T-helper 1 cell treated with Interleukin-12 subunit alpha and Interleukin-12 subunit beta and Interleukin-4 antibody, amounts not matched to agents 30 μg/mL and 1 μg/mL, for 36 hours (primary cell): ENCODE measurements around the gene KIN.
A peak's percentile ranks its signal among the peaks of the same experiment; 100 is the strongest.
"Not testable (repeated sequence)": the region's sequence is repeated elsewhere in the genome, so short reads cannot be mapped to it uniquely, and the experiment has no call there.

ENCODE experiments used
- H3K27ac Mint-ChIP-seq: one replicate; pipeline ENCODE4 v1.8.0; 2021; ENCODE audit warnings: mild to moderate bottlenecking, mixed read lengths
- H3K27me3 Mint-ChIP-seq: one replicate; pipeline ENCODE4 v1.8.0; 2021; ENCODE audit warnings: low read depth, mixed read lengths
- H3K36me3 Mint-ChIP-seq: one replicate; pipeline ENCODE4 v1.8.0; 2021; ENCODE audit warnings: low read depth, mixed read lengths
- H3K4me1 Mint-ChIP-seq: one replicate; pipeline ENCODE4 v1.8.0; 2021; ENCODE audit warnings: low read depth, mixed read lengths
- H3K4me3 Mint-ChIP-seq: one replicate; pipeline ENCODE4 v1.8.0; 2021; ENCODE audit warnings: mild to moderate bottlenecking, moderate library complexity, mixed read lengths
- H3K9me3 Mint-ChIP-seq: one replicate; pipeline ENCODE4 v1.8.0; 2021; ENCODE audit warnings: mixed read lengths

The KIN gene

DNA sequence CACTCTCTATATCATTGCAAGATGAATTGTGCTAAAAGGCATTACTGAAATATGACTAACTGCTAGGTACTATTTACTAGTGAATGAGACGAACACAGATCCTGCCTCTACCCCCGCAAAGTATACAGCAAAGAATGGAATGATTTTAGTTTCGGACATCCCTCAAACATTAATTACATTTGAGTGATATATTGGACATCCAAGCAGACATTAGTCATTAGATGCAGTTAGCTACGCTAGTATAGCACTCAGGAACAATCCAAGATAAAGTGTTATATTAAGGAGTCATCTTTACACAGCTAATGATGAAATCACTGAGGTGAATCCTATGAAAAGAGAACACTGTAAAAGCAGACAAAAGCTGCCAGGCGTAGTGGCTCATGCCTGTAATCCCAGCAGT, 23.2 kb upstream of the KIN start:
- Mint-ChIP-seq H3K36me3 (peaks cover 4% of the 10 kb centered on the region), H3K4me3 (no peak overlapping the region), H3K4me1 (no peaks in the 10 kb centered on the region), H3K27me3 (peaks cover 9% of the 10 kb centered on the region), H3K9me3 (no peaks in the 10 kb centered on the region), H3K27ac (no peak overlapping the region)

- Mint-ChIP-seq H3K36me3 (peaks cover 4% of the 10 kb centered on the region), H3K27ac (no peak overlapping the region), H3K9me3 (no peaks in the 10 kb centered on the region), H3K27me3 (peaks cover 5% of the 10 kb centered on the region), H3K4me3 (no peak overlapping the region), H3K4me1 (no peaks in the 10 kb centered on the region)
These were observed 22.6 kb upstream of the KIN start for GRCh38 chr10:7810443-7810842.

- Mint-ChIP-seq H3K4me3 (no peak overlapping the region), H3K4me1 (no peaks in the 10 kb centered on the region), H3K36me3 (peaks cover 17% of the 10 kb centered on the region), H3K27ac (no peak overlapping the region), H3K27me3 (peaks cover 4% of the 10 kb centered on the region), H3K9me3 (no peaks in the 10 kb centered on the region)
These were observed 21.0 kb upstream of the KIN start for GRCh38 chr10:7808686-7809267.

DNA sequence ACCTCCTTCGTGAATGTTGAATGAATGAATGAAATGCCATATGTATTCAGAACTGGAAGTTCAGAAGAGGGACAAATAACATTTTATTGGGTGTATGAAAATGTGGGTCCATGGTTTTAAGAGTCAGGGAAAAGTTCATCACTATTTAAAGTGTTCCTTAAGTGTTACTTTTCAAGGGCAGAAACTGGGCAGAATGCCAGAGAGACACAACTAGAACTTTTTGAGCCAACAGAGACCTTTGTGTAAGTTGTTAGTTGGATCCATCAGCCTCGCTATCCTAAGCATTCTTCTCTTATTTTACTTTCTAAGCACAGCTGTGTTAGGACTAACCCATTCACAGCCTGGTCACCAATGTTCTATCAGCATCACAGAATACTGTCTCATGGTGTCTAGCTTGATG, 16.9 kb upstream of the KIN start:
- Mint-ChIP-seq H3K36me3 (peaks cover 36% of the 10 kb centered on the region), H3K27me3 (no peaks in the 10 kb centered on the region), H3K9me3 (no peaks in the 10 kb centered on the region), H3K27ac (no peak overlapping the region), H3K4me3 (no peak overlapping the region), H3K4me1 (peaks cover 2% of the 10 kb centered on the region)

- Mint-ChIP-seq H3K27me3 (no peaks in the 10 kb centered on the region), H3K27ac (no peak overlapping the region), H3K4me1 (peaks cover 2% of the 10 kb centered on the region), H3K4me3 (no peak overlapping the region), H3K9me3 (no peaks in the 10 kb centered on the region), H3K36me3 (peaks cover 41% of the 10 kb centered on the region)
These were observed 16.4 kb upstream of the KIN start for GRCh38 chr10:7804216-7804615.

DNA sequence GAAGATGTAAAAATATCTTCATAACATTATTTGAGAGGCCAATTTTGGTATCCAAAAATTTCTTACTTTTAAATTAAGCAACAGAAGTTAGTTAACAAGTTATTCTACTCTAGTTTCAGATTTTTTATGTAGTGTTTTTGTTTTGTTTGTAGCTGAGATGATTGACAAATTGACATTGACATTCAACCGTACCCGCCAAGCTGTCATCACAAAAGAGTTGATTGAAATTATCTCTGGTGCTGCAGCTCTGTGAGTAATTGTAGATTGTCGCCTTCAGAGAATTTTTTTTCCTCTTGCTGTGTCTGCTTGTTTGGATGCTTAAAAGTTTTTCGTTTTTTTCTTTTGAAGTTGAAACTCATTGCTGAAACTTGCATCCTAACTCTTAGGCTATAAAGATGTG, 14.8 kb upstream of the KIN start:
- peaks cover 2% of the 10 kb centered on the region for H3K4me1 Mint-ChIP-seq
- peaks cover 42% of the 10 kb centered on the region for H3K36me3 Mint-ChIP-seq
- H3K4me3 Mint-ChIP-seq = no peak overlapping the region
- H3K27ac Mint-ChIP-seq = no peak overlapping the region
- no peaks in the 10 kb centered on the region for H3K27me3 Mint-ChIP-seq
- H3K9me3 Mint-ChIP-seq = no peaks in the 10 kb centered on the region

DNA sequence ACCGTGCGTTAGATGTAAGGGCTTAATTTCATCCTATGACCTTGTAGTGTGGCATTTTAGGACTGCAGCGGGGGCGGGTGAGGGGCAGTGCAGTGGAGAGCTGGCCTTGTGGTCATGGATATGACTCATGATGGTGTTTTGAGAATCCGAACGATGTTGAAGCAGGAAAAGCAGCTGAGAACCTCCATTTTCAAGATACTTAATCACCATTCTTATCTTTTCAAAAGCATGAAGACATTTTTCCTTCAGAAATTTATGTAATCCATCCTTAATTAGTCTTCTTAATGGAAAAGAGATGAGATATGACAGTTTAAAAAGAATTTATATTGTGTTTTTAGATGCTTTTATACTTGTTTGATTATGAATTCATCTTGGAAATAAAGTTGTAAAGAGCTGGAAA, 9.8 kb upstream of the KIN start:
- Mint-ChIP-seq H3K27ac (no peak overlapping the region), H3K4me1 (peaks cover 25% of the 10 kb centered on the region), H3K36me3 (peaks cover 45% of the 10 kb centered on the region), H3K27me3 (no peaks in the 10 kb centered on the region), H3K9me3 (no peaks in the 10 kb centered on the region), H3K4me3 (no peak overlapping the region)

GRCh38 chr10:7795605-7796004, 7.8 kb upstream of the KIN start:
- peaks cover 36% of the 10 kb centered on the region for H3K4me1 Mint-ChIP-seq
- no peak overlapping the region for H3K4me3 Mint-ChIP-seq
- no peaks in the 10 kb centered on the region for H3K9me3 Mint-ChIP-seq
- no peaks in the 10 kb centered on the region for H3K27me3 Mint-ChIP-seq
- H3K36me3 Mint-ChIP-seq = peaks cover 40% of the 10 kb centered on the region
- H3K27ac Mint-ChIP-seq = no peak overlapping the region

- Mint-ChIP-seq H3K4me1 (peaks cover 43% of the 10 kb centered on the region), H3K36me3 (peaks cover 37% of the 10 kb centered on the region), H3K4me3 (no peak overlapping the region), H3K27ac (no peak overlapping the region), H3K27me3 (no peaks in the 10 kb centered on the region), H3K9me3 (no peaks in the 10 kb centered on the region)
These were observed 6.6 kb upstream of the KIN start for GRCh38 chr10:7794251-7795026.

- no peaks in the 10 kb centered on the region for H3K9me3 Mint-ChIP-seq
- no peak overlapping the region for H3K4me3 Mint-ChIP-seq
- H3K36me3 Mint-ChIP-seq = peaks cover 33% of the 10 kb centered on the region
- H3K4me1 Mint-ChIP-seq = peaks cover 49% of the 10 kb centered on the region
- H3K27ac Mint-ChIP-seq = no peak overlapping the region
- H3K27me3 Mint-ChIP-seq = no peaks in the 10 kb centered on the region
These were observed 4.7 kb upstream of the KIN start for GRCh38 chr10:7792541-7792940.

DNA sequence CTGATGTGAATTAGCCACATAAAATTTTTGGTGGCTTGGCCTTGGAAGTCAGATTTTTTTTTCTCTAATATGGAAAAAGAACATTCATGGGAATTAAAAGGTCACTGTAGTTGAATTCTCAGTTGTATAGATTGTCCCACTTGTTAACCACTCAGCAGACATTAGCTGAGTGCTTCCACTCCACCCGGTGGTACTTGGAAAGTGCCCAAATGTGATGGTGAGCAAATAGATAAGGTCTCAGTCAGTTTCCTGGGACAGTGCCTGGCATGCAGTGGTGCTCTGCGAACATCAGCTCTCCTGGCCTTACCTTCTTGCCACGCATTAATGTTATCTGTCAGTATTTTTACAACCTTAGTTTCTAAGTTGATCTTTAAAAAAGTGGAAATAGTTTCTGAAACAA, 1.6 kb upstream of the KIN start:
- Mint-ChIP-seq H3K4me1 (peaks cover 40% of the 10 kb centered on the region), H3K4me3 (no peak overlapping the region), H3K9me3 (no peaks in the 10 kb centered on the region), H3K27ac (peak overlapping the region; percentile 5), H3K36me3 (peaks cover 20% of the 10 kb centered on the region), H3K27me3 (no peaks in the 10 kb centered on the region)

DNA sequence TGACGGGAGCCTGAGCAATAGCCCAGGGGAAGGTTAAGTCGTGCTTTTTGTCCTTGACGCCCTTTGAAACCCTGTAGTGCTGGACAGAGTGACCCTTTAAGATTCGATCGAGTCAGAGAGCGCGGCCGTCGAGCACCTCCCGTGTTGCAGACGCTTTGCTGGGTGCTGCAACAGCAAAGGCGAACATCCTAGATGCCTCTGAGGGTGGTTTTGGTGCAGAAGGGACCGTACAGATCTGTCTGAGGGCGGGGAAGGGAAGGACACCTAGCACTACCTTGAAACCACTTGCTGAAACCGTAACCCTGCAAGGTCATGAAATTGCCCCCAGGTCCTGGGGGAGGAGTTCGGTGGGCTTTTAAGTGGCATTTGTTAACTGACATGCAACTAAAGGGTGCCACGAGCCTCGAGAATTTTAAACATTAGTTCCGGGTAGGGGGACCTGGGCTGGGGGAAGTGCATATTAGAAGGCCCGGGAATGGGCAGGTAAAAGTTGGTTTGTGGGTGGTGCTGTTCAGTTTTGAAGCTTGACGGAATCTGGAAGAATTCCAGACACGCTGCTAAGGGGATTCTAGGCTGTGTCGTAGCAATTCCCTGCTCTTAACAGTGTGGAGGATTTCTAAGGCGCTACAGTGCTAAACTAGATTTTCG, 970 bp upstream of the KIN start:
- no peak overlapping the region for H3K4me3 Mint-ChIP-seq
- no peaks in the 10 kb centered on the region for H3K27me3 Mint-ChIP-seq
- peaks cover 17% of the 10 kb centered on the region for H3K36me3 Mint-ChIP-seq
- peaks cover 35% of the 10 kb centered on the region for H3K4me1 Mint-ChIP-seq
- H3K9me3 Mint-ChIP-seq = no peaks in the 10 kb centered on the region
- peak overlapping the region; percentile 83 for H3K27ac Mint-ChIP-seq

DNA sequence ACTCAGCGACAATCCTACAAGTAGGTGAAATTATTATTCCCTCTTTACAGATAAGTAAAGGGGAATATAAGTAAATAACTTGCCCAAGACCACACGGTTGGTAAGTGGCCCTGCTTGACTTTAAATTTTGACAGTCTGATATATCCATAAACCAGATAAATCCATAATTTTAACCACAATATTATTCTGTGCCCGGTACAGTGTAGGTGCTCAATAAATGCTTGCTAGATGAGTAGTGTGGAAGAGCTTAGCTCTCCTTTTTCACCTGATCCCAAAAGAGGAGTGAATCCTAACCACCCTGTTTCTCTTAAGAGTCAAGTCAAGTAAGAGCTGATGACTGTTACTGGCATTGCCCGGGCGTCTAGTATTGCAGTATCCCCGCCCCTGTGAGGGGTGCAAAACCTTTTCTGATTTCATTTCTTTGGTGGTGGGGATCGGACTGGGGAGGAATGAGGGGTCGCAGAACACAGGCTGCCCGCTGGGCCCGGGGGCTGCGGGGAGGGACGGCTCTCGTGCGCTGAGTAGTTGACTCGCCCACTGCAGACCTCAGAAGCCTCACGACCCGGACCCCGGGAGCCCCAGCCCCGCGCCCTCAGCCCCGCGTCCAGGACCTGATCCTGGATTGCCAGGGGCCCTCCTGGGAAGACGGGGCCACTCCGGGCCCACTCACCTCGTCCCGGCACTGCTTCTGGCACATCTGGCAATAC, 490 bp downstream of the KIN start:
- Mint-ChIP-seq H3K27ac (no peak overlapping the region), H3K36me3 (peaks cover 12% of the 10 kb centered on the region), H3K4me3 (no peak overlapping the region), H3K27me3 (no peaks in the 10 kb centered on the region), H3K9me3 (no peaks in the 10 kb centered on the region), H3K4me1 (peaks cover 33% of the 10 kb centered on the region)

- Mint-ChIP-seq H3K9me3 (no peaks in the 10 kb centered on the region), H3K4me1 (peaks cover 28% of the 10 kb centered on the region), H3K4me3 (no peak overlapping the region), H3K27ac (no peak overlapping the region), H3K36me3 (peaks cover 12% of the 10 kb centered on the region), H3K27me3 (no peaks in the 10 kb centered on the region)
These were observed 1.4 kb downstream of the KIN start for GRCh38 chr10:7786430-7786829.

DNA sequence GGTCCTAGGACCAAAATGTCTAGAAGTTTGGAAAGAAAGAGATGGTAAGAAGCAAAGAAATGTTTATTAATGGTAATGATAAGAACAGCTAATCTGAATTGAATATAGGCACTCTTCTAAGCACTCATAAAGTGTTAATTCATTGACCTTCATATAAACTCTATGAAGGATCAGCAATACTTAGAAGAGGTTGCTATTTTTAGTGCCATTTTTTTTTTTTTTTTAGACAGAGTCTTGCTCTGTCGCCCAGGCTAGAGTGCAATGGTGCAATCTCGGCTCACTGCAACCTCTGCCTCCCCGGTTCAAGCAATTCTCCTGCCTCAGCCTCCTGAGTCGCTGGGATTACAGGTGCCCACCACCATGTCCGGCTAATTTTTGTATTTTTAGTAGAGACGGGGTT, 5.6 kb downstream of the KIN start:
- not testable (repeated sequence) for H3K9me3 Mint-ChIP-seq, H3K27ac Mint-ChIP-seq, H3K4me3 Mint-ChIP-seq, H3K27me3 Mint-ChIP-seq
- Mint-ChIP-seq H3K4me1 (peaks cover 15% of the 10 kb centered on the region), H3K36me3 (peaks cover 30% of the 10 kb centered on the region)
